SK-N-SH (cell line): ENCODE data around the gene GNS.

Source experiments
- CHD2 ChIP-seq: fragments of 150-350 bp; IDR thresholded peaks from 2 replicates; pipeline ENCODE4 v1.6.1; 2018; ENCODE audit warnings: low read length; ENCODE audit not compliant: partially characterized antibody
- CTCF ChIP-seq: fragments of 200-600 bp; sonication (generic); IDR thresholded peaks from 2 replicates; pipeline ENCODE4 v1.6.1; 2017; ENCODE audit warnings: antibody characterized with exemption, mild to moderate bottlenecking, moderate library complexity
- EP300 ChIP-seq, 2 experiments: IDR thresholded peaks; 2 replicates each; pipeline versions ENCODE4 v1.4.0 to v1.6.1; 2012; ENCODE audit warnings: borderline replicate concordance in 1 of 2, low read depth in 1 of 2, low read length in 1 of 2
- EZH2phosphoT487 ChIP-seq: fragments of 200-600 bp; sonication (generic); IDR thresholded peaks from 2 replicates; pipeline ENCODE4 v1.6.1; 2017; ENCODE audit warnings: low read depth, mixed run types, mild to moderate bottlenecking, antibody characterized with exemption, moderate library complexity, borderline replicate concordance
- FOXJ3 ChIP-seq: sonication (generic); formaldehyde crosslinking; IDR thresholded peaks from 2 replicates; pipeline ENCODE4 v1.5.1; 2020; ENCODE audit warnings: mild to moderate bottlenecking, missing genetic modification reagents
- MEF2A ChIP-seq: IDR thresholded peaks from 2 replicates; pipeline ENCODE4 v1.4.0; 2012; ENCODE audit warnings: low read depth, borderline replicate concordance
- NFIC ChIP-seq: IDR thresholded peaks from 2 replicates; pipeline ENCODE4 v1.4.0; 2012; ENCODE audit warnings: borderline replicate concordance
- NRF1 ChIP-seq: IDR thresholded peaks from 2 replicates; pipeline ENCODE4 v1.6.1; 2012; ENCODE audit warnings: low read depth, mild to moderate bottlenecking, low read length
- POLR2AphosphoS5 ChIP-seq: IDR thresholded peaks from 2 replicates; pipeline ENCODE4 v1.6.1; 2012; ENCODE audit warnings: low read depth, low read length
- RAD21 ChIP-seq: IDR thresholded peaks from 2 replicates; pipeline ENCODE4 v1.6.1; 2012; ENCODE audit warnings: mild to moderate bottlenecking, low read length
- REST ChIP-seq: IDR thresholded peaks from 2 replicates; pipeline ENCODE4 v1.6.1; 2012; ENCODE audit warnings: mild to moderate bottlenecking, low read depth, low read length, moderate library complexity
- SMC3 ChIP-seq: IDR thresholded peaks from 2 replicates; pipeline ENCODE4 v1.6.1; 2012; ENCODE audit warnings: low read depth, low read length, improper control_type of control experiment
- TCF12 ChIP-seq: IDR thresholded peaks from 2 replicates; pipeline ENCODE4 v1.4.0; 2012

GRCh38 chr12:64713376-64713775 lies 45.8 kb downstream of the GNS start:
- TF ChIP-seq EZH2phosphoT487 (no peak), CHD2 (no peak), CTCF (no peak), EP300 (IDR thresholded peaks at IDR 0.05; ENCODE audit: borderline replicate concordance in 1 of 2, low read depth in 1 of 2, low read length in 1 of 2) (no peak), POLR2AphosphoS5 (no peak), MEF2A (no peak), TCF12 (no peak), REST (no peak), FOXJ3 (no peak), NFIC (no peak), SMC3 (no peak), RAD21 (no peak), NRF1 (no peak)
